ENCODE measurements around the gene HID1. TPM values are rescaled to one million over a fixed set of nuclear protein-coding genes. Genes with fewer than 3 reads are reported as not detected.
"Not testable (repeated sequence)": the region's sequence is repeated elsewhere in the genome, so short reads cannot be mapped to it uniquely, and the experiment has no call there.

HID1 gene
- total RNA-seq (2014; rRNA removed; shearing (Covaris generic)): 0.11 and 0.45 TPM in 2 replicates

GRCh38 chr17:74972107-74972972, at the start of gene HID1:
TSS of gene HID1 (minus strand) at chr17:74972759. CDS start at chr17:74972656, 103 bp downstream.
- DNase-seq (ENCODE audit: low read depth): peak; percentile 63

- DNase-seq (ENCODE audit: low read depth): no peak
Measured at GRCh38 chr17:75020331-75021110, 48.0 kb upstream of the HID1 start.

- DNase-seq (ENCODE audit: low read depth): no peak
Measured at GRCh38 chr17:75019710-75020109, 47.2 kb upstream of the HID1 start.

GRCh38 chr17:75019146-75019545, 46.6 kb upstream of the HID1 start:
- no peak for DNase-seq (ENCODE audit: low read depth)

GRCh38 chr17:75013092-75013559, 40.6 kb upstream of the HID1 start:
- DNase-seq (ENCODE audit: low read depth): no peak

GRCh38 chr17:75012346-75013091, 40.0 kb upstream of the HID1 start, which contains the start of gene MRPL58:
TSS of gene MRPL58 (plus strand) at chr17:75012670. CDS start at chr17:75012687, 17 bp downstream.
- DNase-seq (ENCODE audit: low read depth): peak; percentile 93

GRCh38 chr17:75012096-75012345, 39.5 kb upstream of the HID1 start:
- DNase-seq (ENCODE audit: low read depth): no peak

GRCh38 chr17:75011401-75012095, 39.0 kb upstream of the HID1 start:
- peak; percentile 54 for DNase-seq (ENCODE audit: low read depth)

- peak; percentile 48 for DNase-seq (ENCODE audit: low read depth)
Measured at GRCh38 chr17:75010683-75011400, 38.3 kb upstream of the HID1 start.

GRCh38 chr17:75009139-75009724, 36.7 kb upstream of the HID1 start:
- DNase-seq (ENCODE audit: low read depth): no peak

GRCh38 chr17:75008373-75008772, 35.8 kb upstream of the HID1 start:
- no peak for DNase-seq (ENCODE audit: low read depth)

GRCh38 chr17:75006653-75007052, 34.1 kb upstream of the HID1 start:
- DNase-seq (ENCODE audit: low read depth): no peak

GRCh38 chr17:75006084-75006483, 33.5 kb upstream of the HID1 start:
- DNase-seq (ENCODE audit: low read depth): not testable (repeated sequence)

- DNase-seq (ENCODE audit: low read depth): no peak
Measured at GRCh38 chr17:75005291-75005690, 32.7 kb upstream of the HID1 start.

GRCh38 chr17:75004371-75004770, 31.8 kb upstream of the HID1 start:
- no peak for DNase-seq (ENCODE audit: low read depth)

- no peak for DNase-seq (ENCODE audit: low read depth)
Measured at GRCh38 chr17:75003957-75004355, 31.4 kb upstream of the HID1 start.

GRCh38 chr17:75003070-75003956, 30.8 kb upstream of the HID1 start:
- no peak for DNase-seq (ENCODE audit: low read depth)

GRCh38 chr17:75001915-75002843, 29.6 kb upstream of the HID1 start:
- no peak for DNase-seq (ENCODE audit: low read depth)

Measured in Daoy (cell line).